T-helper 2 cell treated with Interferon-gamma antibody and Interleukin-4, amounts not matched to agents 100 ng/mL and 5 ng/mL, for 36 hours (primary cell): Measurements from ENCODE around the gene HMCN2. TPM values are rescaled to one million over a fixed set of nuclear protein-coding genes. Genes with fewer than 3 reads are reported as not detected.
"Not testable (repeated sequence)": the region's sequence is repeated elsewhere in the genome, so short reads cannot be mapped to it uniquely, and the experiment has no call there.

Experiments
- intact Hi-C: fragments of 100-400 bp; cut with micrococcal nuclease; formaldehyde crosslinking; loops from one replicate; pipeline ENCODE4 v1.15.1; 2023
- total RNA-seq: library from RNA; stranded (reverse); gene quantifications from 2 replicates; pipeline ENCODE4 v1.2.3, GENCODE V29; 2022

Gene HMCN2
- total RNA-seq, 1 donor from 2014 or later, result not detected

- intact Hi-C loops, result no loop called here
These were observed 62.3 kb downstream of the HMCN2 start for GRCh38 chr9:130327781-130328348.

- intact Hi-C loops, result no loop called here
These were observed 62.8 kb downstream of the HMCN2 start for GRCh38 chr9:130328349-130328801.

GRCh38 chr9:130329061-130329460 is 63.5 kb downstream of the HMCN2 start:
- intact Hi-C loops, result no loop called here

- intact Hi-C loops, result no loop called here
These were observed 64.8 kb downstream of the HMCN2 start for GRCh38 chr9:130330202-130330862.

- intact Hi-C loops, result no loop called here
These were observed 65.5 kb downstream of the HMCN2 start for GRCh38 chr9:130331061-130331460.

GRCh38 chr9:130331573-130331972 is 66.0 kb downstream of the HMCN2 start:
- intact Hi-C loops, result no loop called here

GRCh38 chr9:130332384-130332926 is 66.9 kb downstream of the HMCN2 start:
- intact Hi-C loops, result no loop called here

GRCh38 chr9:130333041-130333711 is 67.6 kb downstream of the HMCN2 start:
- intact Hi-C loops, result no loop called here

GRCh38 chr9:130333712-130334062 is 68.1 kb downstream of the HMCN2 start:
- intact Hi-C loops, result no loop called here

GRCh38 chr9:130334915-130335314 is 69.4 kb downstream of the HMCN2 start:
- intact Hi-C loops, result no loop called here

- intact Hi-C loops, result no loop called here
These were observed 70.6 kb downstream of the HMCN2 start for GRCh38 chr9:130336027-130336610.

- intact Hi-C loops, result no loop called here
These were observed 71.3 kb downstream of the HMCN2 start for GRCh38 chr9:130336885-130337284.

- intact Hi-C loops, result no loop called here
These were observed 71.8 kb downstream of the HMCN2 start for GRCh38 chr9:130337318-130337717.

- intact Hi-C loops, result no loop called here
These were observed 72.3 kb downstream of the HMCN2 start for GRCh38 chr9:130337784-130338380.

GRCh38 chr9:130338891-130339290 is 73.3 kb downstream of the HMCN2 start:
- intact Hi-C loops, result not testable (repeated sequence)

- intact Hi-C loops, result no loop called here
These were observed 73.7 kb downstream of the HMCN2 start for GRCh38 chr9:130339306-130339705.

- intact Hi-C loops, result loop anchor here (5.0 kb wide), 1 partner anchor 233 kb away; no protein-coding TSS in a partner anchor
These were observed 74.5 kb downstream of the HMCN2 start for GRCh38 chr9:130340011-130340410.

GRCh38 chr9:130340557-130340956 is 75.0 kb downstream of the HMCN2 start:
- intact Hi-C loops, result loop anchor here (5.0 kb wide), 1 partner anchor 233 kb away; no protein-coding TSS in a partner anchor

- intact Hi-C loops, result loop anchor here (5.0 kb wide), 1 partner anchor 234 kb away; no protein-coding TSS in a partner anchor
These were observed 75.6 kb downstream of the HMCN2 start for GRCh38 chr9:130341128-130341527.

GRCh38 chr9:130341839-130342713 is 76.5 kb downstream of the HMCN2 start:
- intact Hi-C loops, result loop anchor here (5.0 kb wide), 1 partner anchor 235 kb away; no protein-coding TSS in a partner anchor
